Measurements from ENCODE around the gene PTPRA. TPM values are rescaled to one million over a fixed set of nuclear protein-coding genes. Genes with fewer than 3 reads are reported as not detected.

PTPRA gene
- total RNA-seq, 1 experiment from 2014 or later, result 45.2 TPM

DNA sequence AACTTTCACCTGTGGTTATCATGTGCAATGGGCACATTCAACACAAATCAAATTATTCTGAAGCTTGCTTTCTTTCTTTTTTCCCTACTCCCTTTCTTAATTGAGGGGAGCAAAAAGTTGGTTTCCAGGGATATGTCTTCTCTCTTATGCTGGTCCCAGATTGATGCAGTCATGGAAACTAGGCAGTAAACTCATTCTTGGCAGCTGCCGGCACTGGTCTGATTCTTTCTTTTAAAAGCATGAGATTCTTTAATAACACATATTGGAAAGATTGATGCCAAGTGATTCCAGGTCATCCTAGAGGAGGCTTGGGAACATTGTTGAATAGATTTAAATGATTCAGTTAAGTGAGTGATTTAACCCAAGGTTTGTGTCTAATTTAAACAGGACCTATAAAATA lies 29.0 kb downstream of the PTPRA start:
- Histone ChIP-seq H3T11ph (ENCODE audit: low read length) (no peak overlapping the region), H3K18ac (ENCODE audit: insufficient read length, low read depth, low read length) (no peak overlapping the region), H2BK5ac (ENCODE audit: insufficient read length, low read length) (no peak overlapping the region), H4K20me1 (ENCODE audit: control insufficient read depth, insufficient read depth, insufficient read length) (no peaks in the 10 kb centered on the region), H3K56ac (ENCODE audit: insufficient read length, low read depth, low read length) (no peak overlapping the region), H4K5ac (ENCODE audit: insufficient read length, low read depth, low read length) (no peak overlapping the region), H3K79me2 (ENCODE audit: insufficient read depth, low read length) (peaks cover 2% of the 10 kb centered on the region; the same call in 1 of the 2 replicates), H3K4me2 (ENCODE audit: insufficient read depth, insufficient read length, low read length) (no peak overlapping the region), H4K8ac (replicated peaks; ENCODE audit: insufficient read length, low read depth, low read length) (no peak overlapping the region), H2AFZ (ENCODE audit: low read length) (no peak overlapping the region), H2BK20ac (ENCODE audit: low read depth, low read length, poor library complexity, severe bottlenecking) (no peak overlapping the region), H3K27ac (ENCODE audit: insufficient read length, low read depth, low read length) (no peak overlapping the region), H3K9ac (ENCODE audit: extremely low read depth, insufficient read length, low read length) (no peak overlapping the region), H2BK15ac (ENCODE audit: low read depth, low read length) (no peak overlapping the region), H2AK5ac (ENCODE audit: insufficient read length, low read length) (no peak overlapping the region), H2BK120ac (ENCODE audit: low read depth, low read length, poor library complexity, severe bottlenecking) (no peak overlapping the region), H4K91ac (ENCODE audit: insufficient read length, low read depth, low read length) (no peak overlapping the region), H3K23me2 (ENCODE audit: insufficient read length, low read depth, low read length, poor library complexity, severe bottlenecking) (no peaks in the 10 kb centered on the region), H3K9me3 (ENCODE audit: control insufficient read depth, low read depth, low read length) (no peaks in the 10 kb centered on the region), H3K27me3 (ENCODE audit: insufficient read depth, low read length) (no peaks in the 10 kb centered on the region), H3K23ac (ENCODE audit: insufficient read length, low read depth, low read length) (no peak overlapping the region), H2BK12ac (ENCODE audit: insufficient read length, low read depth, low read length) (no peak overlapping the region), H3K14ac (ENCODE audit: insufficient read depth, low read length) (no peak overlapping the region), H3K4ac (ENCODE audit: low read depth, low read length) (no peak overlapping the region), H3K79me1 (ENCODE audit: insufficient read depth, low read depth, low read length, poor library complexity, severe bottlenecking) (peaks cover 2% of the 10 kb centered on the region), H3K4me1 (ENCODE audit: insufficient read depth, low read length) (no peaks in the 10 kb centered on the region)
- Mint-ChIP-seq H3K4me3 (no peak overlapping the region), H3K27ac (peak overlapping the region in 1 of 3 experiments; percentile 53; a peak in 1 of 7 replicates), H3K4me1 (no peaks in the 10 kb centered on the region), H3K36me3 (ENCODE audit: insufficient read depth in 1 of 3, low read depth in 3 of 3) (peaks cover 12 to 27% (median 16%) of the 10 kb centered on the region in 3 experiments), H3K27me3 (ENCODE audit: low read depth) (no peaks in the 10 kb centered on the region), H3K9me3 (peaks cover 11 to 19% of the 10 kb centered on the region in 2 experiments; a peak in 4 of 5 replicates)
- WGBS (ENCODE audit: extremely low coverage, insufficient read length, low lambda C conversion rate), result no CpG with 5 or more reads among the region's 1 CpG
- no peak for DNase-seq
- no peak for TF ChIP-seq CTCF (conservative IDR thresholded peaks at IDR 0.05)
